ENCODE results near the gene TXNL4B.

Gene TXNL4B

GRCh38 chr16:72093448-72094265 is at the start of gene TXNL4B, which contains the start of gene DHX38:
TXNL4B (minus strand) TSS chr16:72093620; CDS start chr16:72090749, 2,871 bp downstream.
DHX38 (plus strand) TSS chr16:72093847; CDS start chr16:72096158, 2,311 bp downstream.
- peak; percentile 99 for DNase-seq

- DNase-seq: no peak
These were observed 49.1 kb upstream of the TXNL4B start for GRCh38 chr16:72142476-72142875.

GRCh38 chr16:72139908-72140307 is 46.5 kb upstream of the TXNL4B start:
- DNase-seq: no peak

- DNase-seq: no peak
These were observed 44.7 kb upstream of the TXNL4B start for GRCh38 chr16:72138064-72138572.

GRCh38 chr16:72137380-72138063 is 44.1 kb upstream of the TXNL4B start:
- peak; percentile 13 for DNase-seq

- no peak for DNase-seq
These were observed 41.1 kb upstream of the TXNL4B start for GRCh38 chr16:72134507-72134906.

GRCh38 chr16:72132726-72133125 is 39.3 kb upstream of the TXNL4B start:
- no peak for DNase-seq

GRCh38 chr16:72131036-72131435 is 37.6 kb upstream of the TXNL4B start:
- no peak for DNase-seq

GRCh38 chr16:72129976-72130656 is 36.7 kb upstream of the TXNL4B start:
- peak; percentile 13 for DNase-seq

- no peak for DNase-seq
These were observed 35.3 kb upstream of the TXNL4B start for GRCh38 chr16:72128701-72129100.

GRCh38 chr16:72126429-72126765 is 33.0 kb upstream of the TXNL4B start:
- no peak for DNase-seq

GRCh38 chr16:72125635-72126428 is 32.4 kb upstream of the TXNL4B start:
- no peak for DNase-seq

- DNase-seq: peak; percentile 12
These were observed 31.6 kb upstream of the TXNL4B start for GRCh38 chr16:72124761-72125634.

- DNase-seq: no peak
These were observed 30.7 kb upstream of the TXNL4B start for GRCh38 chr16:72124148-72124547.

- no peak for DNase-seq
These were observed 30.0 kb upstream of the TXNL4B start for GRCh38 chr16:72123426-72123825.

- no peak for DNase-seq
These were observed 29.5 kb upstream of the TXNL4B start for GRCh38 chr16:72122916-72123315.

- no peak for DNase-seq
These were observed 28.9 kb upstream of the TXNL4B start for GRCh38 chr16:72122308-72122707.

GRCh38 chr16:72120026-72120425 is 26.6 kb upstream of the TXNL4B start:
- DNase-seq: no peak

- no peak for DNase-seq
These were observed 20.2 kb upstream of the TXNL4B start for GRCh38 chr16:72113616-72113945.

GRCh38 chr16:72112906-72113615 is 19.6 kb upstream of the TXNL4B start:
- DNase-seq: no peak

- DNase-seq: no peak
These were observed 19.0 kb upstream of the TXNL4B start for GRCh38 chr16:72112452-72112792.
